GM21717 (cell line): ENCODE measurements around the gene RRP36.
A peak's percentile ranks its signal among the peaks of the same experiment; 100 is the strongest.

Experiments used
- ATAC-seq: cut with Tn5 transposase; IDR thresholded peaks from one replicate; pipeline ENCODE4 v1.9.1; 2021; ENCODE audit warnings: mild to moderate bottlenecking, moderate library complexity; ENCODE audit not compliant: unreplicated experiment

Gene RRP36

DNA sequence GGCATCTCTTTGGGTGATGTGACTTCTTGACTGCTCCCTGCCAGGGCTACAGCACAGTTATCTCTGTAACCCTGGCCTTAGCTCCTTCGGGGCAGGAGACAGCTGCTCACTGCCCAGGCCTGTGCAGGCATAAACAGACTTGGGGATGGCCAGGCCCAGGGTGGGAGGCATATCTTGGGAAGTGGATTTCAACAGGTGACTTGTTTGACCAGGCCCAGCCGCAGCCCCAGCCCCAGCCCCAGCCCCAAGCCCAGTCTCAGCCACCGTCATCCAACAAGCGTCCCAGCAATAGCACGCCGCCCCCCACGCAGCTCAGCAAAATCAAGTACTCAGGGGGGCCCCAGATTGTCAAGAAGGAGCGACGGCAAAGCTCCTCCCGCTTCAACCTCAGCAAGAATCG lies 15.2 kb upstream of the RRP36 start:
- ATAC-seq: no peak

DNA sequence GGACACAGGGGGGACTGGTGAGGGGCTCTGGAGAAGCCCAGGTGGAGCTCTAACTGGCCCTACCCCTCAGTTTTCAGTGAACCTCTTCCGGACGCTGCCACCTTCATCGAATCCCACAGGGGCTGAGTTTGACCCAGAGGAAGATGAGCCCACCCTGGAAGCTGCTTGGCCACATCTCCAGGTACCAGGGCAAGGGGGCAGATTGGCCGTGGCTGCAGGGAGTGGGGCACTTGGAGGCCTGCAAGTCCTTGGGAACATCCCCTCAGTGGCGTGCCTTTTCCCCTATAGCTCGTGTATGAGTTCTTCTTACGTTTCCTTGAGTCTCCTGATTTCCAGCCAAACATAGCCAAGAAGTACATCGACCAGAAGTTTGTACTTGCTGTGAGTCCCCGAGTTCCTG lies 14.3 kb upstream of the RRP36 start:
- no peak for ATAC-seq

DNA sequence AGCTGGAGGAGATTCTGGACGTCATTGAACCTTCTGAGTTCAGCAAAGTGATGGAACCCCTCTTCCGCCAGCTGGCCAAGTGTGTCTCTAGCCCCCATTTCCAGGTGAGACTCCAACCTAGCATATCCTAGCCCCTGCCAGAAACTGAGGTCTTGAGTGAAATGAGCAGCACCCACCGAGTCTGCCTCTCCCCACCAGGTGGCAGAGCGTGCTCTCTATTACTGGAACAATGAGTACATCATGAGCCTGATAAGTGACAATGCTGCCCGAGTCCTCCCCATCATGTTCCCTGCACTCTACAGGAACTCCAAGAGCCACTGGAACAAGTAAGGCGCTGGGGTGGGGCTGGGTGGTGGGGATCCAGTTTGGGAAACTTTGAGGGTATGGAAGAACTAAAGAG lies 12.3 kb upstream of the RRP36 start:
- ATAC-seq: no peak

DNA sequence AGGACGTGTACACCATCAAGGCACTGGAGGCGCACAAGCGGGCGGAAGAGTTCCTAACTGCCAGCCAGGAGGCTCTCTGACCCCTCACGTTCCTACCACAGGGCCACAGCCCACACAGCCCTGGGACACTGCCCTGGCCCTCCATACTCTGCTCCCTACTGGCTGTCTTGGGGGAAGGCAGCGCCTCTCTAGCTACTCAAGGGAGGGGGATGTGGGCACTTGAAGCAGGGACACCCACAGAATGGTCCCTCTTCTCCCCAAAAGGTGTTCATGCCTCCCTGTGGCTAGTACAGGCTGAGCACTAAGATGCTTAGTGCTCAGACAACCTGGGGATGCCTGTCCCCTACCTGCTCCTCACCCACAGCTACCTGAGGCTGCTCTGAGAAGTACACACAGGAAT lies 10.2 kb upstream of the RRP36 start:
- ATAC-seq: no peak

DNA sequence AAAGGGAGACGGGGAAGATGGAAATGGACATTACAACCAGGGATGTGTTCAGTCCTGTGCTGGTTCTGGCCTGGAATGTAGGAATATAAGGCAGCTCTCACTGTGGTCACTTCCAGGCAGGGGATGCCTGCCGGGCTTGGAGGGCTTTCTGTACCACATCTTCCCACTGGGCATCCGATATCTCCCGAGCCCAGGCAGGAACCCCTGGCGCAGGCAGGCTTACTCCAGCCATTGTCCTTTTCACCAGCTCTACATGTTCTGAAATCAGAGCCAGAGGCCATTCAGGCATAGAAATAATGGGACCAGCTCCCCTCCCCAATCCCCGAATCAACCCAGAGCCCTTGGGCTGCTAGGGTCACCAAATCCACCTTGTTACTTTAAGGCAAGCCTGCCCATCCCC lies 9.1 kb upstream of the RRP36 start:
- ATAC-seq: no peak

DNA sequence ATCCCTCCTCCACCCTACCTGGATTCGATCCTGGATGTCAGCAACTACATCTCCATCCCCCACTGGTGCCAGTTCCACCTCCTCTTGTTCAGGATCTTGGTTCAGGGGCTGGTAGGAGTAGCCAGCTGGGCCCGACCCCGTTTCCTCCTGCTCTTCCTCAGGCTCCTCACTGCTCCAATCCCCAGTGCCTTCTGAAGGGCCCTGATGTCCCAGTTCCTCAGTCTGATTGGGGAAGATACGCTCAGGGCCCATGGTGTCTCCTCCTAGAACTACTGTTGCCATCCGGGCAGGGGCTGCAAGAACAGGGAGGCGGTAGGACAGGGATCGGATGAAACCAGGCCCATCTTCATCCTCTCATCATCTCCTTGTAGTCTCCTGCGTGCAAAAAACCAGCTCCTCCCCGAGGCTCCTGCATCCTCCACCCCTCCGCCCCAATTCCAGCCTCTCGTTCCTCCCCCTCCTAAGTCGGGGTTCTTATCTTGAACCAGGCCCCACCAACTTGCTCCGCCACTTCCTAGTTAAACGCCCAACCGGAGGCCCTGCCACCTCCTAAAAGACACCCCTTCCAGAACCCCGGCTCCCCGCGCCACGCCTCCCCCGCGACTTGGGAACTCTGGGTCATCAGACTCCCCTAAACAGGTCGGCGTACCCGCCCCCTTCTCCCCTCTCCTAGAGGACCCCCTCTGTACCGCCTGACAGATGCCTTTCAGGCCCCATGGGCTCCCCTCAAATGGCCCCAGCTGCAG lies 8.2 kb upstream of the RRP36 start:
- peak; percentile 4 for ATAC-seq

DNA sequence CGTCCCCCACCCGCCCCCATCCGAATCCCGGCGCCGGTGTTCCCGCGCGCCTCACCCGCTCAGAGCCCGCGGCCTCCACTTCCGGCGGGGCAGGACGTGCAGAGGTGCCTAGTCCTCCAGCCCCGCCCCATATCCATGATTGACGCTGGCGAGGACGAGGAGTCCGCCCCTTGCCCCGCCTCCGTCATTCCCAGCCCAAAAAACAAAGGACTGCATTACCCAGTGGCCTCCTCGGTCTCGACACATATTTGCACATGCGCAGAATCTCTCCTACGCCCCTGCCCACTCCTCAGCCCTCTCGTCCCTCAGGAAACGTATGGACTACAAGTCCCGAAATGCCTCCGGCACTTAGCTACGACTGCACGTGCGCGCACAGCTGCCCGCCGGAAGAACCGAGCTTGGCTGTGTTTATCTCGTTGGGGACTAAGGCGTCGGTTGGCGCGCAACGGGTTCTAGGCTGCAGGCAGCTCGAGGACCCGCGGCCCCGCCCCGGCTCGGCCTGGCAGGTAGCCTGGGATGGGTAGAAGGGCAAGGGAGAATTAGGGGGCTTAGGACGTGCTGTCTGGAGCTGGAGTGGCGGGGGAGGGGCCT lies 7.5 kb upstream of the RRP36 start, which contains the start of the genes KLHDC3 and MEA1:
KLHDC3 (plus strand) TSS at position 407 of the 591 bp plus-strand sequence. CDS start 2,944 bp downstream, outside the sequence.
MEA1 (minus strand) TSS at position 104 of the 591 bp plus-strand sequence. CDS start 133 bp downstream, outside the sequence.
- peak; percentile 82 for ATAC-seq

DNA sequence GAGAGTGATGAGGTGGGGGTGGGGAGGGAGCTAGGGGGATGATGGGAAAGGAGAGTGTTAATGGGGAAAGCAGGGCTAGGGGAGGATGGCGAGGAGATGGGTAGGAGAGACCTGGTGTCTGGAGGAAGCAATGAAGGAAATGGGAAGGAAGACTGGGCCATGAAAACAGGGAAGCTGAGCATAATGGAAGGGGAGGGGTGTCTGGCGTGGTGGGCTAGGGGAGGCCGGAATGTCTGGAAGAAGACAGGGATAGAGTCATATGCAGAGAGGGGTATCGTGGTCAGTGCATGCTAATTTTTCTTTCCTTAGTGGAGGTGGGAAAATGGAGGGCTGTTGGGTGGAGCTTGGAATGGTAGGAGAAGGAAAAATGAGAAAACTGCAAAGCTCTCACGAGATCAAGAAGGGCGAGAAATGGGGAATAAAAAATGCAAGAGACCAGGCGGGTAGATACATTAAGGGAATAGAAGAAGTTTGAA lies 7.0 kb upstream of the RRP36 start:
- ATAC-seq: no peak

DNA sequence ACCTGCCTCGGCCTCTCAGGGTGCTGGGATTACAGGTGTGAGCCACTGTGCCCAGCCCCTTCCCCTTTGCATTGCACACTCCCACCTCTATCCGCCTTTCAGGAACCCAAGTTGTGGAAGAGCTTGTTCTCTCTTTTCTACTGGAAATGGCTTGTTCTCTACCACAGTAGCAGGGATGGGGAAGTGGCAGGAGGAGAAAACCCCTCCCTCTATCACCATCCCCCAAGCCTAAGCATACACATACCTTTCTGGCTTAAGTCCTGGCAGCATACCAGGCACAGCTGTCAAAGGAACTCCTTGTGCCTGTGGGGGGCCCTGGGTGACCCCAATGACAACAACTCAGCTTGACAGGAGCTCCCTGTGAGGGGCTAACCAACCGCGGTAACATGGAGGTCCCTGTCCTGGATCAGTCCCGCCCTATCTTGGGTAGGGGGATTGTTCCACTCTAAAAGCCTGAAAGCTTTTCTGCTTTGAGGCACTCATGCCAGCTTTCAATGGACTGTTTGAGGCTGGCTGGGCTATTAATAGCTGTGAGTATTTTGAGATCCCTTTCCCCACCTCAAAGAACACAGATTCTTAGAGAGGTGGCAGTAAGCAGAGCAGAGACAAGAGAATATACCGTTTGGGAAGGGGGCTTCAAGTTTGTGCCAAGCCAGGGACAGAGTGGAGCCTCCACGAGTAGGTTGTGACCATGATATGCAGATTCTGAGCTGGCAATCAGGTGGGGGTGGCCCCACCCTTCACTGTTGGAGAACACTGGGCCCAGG lies 5.1 kb upstream of the RRP36 start:
- ATAC-seq: no peak

DNA sequence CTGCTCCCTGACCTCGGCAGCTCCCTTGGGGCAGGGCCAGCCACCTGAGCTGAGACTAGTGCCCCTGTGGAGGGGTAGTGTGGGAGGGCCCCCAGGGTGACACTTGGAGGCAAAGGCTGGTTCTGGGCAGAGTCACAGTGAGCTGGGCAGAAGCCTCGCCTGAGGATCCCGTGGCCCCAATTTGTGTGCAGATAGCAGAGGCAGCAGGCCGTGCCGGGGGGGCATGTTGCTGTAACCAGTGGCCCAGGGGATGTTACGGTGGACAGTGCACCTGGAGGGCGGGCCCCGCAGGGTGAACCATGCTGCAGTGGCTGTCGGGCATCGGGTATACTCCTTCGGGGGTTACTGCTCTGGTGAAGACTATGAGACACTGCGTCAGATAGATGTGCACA lies 4.5 kb upstream of the RRP36 start:
- ATAC-seq: no peak

DNA sequence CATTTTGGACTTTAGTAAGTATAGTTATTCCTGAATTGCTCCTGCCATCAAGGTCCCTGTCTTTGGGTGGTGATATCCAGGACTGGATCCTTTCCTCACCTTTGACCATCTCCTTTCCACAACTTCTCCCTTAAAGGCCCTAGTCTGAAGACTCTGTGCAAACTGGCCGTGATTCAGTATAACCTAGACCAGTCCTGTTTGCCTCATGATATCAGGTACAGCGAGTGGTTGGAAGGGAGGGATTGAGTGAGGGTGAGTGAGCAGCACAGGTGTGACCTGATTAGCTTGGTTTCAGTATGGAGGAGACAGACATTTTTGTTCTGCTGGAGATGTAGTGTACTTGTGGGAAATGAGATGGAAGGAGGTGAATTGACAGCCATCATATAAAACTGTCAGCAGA lies 2.3 kb upstream of the RRP36 start:
- no peak for ATAC-seq

DNA sequence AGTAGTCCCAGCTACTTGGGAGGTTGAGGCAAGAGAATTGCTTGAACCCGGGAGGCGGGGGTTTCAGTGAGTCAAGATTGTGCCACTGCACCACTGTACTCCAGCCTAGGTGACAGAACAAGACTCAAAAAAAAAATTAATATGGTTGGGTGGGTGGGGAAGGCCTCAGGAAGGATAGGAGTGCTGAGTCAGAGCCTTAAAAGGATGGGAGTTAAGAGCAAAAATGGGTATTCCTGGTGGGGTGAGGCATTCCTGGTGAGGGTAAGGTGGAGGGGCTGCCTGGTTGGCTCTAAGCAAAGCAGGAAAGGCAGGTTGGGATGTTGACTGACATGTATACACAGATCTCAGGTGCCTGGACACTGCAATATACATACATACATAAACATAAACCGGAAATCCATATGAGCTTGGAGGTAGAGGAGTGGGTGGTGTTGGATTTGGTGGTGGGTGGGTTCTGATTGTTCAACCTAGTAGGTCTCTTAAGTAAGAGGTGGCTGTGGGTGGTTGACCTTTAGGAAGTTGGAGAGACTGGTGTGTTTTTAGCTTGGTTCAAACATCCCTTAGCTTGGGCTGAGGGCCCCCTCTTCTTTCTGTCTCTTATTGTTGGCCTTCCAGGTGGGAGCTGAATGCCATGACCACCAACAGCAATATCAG lies 1.2 kb upstream of the RRP36 start:
- no peak for ATAC-seq

DNA sequence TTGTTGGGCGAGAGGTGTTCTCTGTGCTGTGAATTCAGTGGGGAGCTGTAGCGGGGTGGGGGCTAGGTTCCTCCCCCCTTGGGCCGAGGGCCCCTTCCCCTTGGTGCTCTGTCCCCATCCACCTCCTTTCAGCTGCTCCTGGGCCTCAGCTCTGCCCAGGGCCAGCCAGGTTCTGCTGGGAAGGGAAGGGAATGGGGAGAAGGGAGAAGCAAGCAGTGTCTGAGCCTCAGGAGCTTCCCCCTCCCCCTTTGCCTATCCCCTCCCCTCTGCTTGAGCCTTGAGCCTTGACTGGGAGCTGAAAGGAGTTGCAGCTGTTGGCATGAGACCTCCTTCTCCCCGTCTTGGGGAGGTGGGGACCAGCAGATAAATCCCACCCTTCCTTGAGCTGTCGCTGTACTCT lies 576 bp upstream of the RRP36 start:
- ATAC-seq: no peak

DNA sequence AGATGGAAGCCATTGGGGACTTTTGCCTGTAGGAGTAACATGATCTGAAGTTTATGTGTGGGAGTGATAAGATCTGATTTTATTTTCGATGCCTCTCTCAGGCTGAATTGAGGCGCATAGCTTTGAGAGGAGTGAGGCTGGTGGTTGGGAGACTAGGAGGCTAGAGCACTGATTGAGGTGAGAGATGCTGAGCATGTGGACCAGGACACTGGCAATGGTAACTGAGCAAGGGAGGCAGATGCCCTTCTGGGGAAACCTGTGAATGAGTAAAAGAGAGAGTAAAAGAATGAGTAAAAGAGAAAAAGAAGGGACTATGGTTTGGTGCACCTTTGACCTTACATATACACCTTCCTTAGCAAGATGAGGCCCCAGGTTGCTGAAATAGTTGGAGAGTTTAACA lies 3.0 kb downstream of the RRP36 start:
- no peak for ATAC-seq

DNA sequence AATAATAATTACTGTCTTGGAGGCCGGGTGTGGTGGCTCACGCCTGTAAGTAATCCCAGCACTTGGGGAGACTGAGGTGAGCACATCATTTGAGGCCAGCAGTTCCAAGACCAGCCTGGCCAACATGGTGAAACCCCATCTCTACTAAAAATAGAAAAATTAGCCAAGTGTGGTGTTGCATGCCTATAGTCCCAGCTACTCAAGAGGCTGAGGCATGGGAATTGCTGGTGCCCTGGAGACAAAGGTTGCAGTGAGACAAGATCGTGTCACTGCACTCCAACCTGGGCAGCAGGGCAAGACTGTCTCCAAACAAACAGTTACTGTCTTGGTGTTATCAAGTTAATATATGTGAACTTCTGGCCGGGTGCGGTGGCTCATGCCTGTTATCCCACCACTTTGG lies 4.9 kb downstream of the RRP36 start:
- ATAC-seq: no peak

DNA sequence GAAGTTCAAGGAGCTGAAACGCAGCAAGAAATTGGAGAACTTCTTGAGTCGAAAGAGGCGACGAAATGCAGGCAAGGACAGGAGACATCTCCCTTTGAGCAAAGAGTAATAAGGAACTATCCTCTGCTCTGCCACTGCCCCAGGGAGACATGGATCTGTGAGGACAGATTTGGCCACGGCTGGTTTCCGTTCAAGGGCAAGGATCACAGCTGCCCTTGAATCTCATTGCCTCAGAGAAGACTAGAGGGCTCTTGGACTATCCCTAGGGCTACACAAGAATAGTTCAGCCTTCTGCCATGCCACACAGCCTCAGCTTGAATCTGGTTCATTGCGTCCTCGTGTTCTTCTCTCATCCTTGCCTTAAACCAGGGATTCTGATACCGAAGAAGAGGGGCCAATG lies 7.7 kb downstream of the RRP36 start:
- no peak for ATAC-seq

DNA sequence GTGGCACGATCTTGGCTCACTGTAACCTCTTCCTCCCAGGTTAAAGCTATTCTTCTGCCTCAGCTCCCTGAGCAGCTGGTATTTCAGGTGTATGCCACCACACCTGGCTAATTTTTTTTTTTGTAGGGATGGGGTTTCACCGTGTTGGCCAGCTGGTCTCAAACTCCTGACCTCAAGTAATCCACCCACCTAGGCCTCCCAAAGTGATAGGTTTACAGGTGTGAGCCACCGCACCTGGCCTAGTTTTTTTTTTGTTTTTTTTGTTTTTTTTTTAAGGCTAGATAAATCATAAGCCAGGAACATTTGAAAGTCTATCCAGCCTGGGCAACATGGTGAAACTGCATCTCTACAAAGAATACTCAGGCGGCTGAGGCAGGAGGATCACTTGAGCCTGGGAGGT lies 10.9 kb downstream of the RRP36 start:
- ATAC-seq: no peak

DNA sequence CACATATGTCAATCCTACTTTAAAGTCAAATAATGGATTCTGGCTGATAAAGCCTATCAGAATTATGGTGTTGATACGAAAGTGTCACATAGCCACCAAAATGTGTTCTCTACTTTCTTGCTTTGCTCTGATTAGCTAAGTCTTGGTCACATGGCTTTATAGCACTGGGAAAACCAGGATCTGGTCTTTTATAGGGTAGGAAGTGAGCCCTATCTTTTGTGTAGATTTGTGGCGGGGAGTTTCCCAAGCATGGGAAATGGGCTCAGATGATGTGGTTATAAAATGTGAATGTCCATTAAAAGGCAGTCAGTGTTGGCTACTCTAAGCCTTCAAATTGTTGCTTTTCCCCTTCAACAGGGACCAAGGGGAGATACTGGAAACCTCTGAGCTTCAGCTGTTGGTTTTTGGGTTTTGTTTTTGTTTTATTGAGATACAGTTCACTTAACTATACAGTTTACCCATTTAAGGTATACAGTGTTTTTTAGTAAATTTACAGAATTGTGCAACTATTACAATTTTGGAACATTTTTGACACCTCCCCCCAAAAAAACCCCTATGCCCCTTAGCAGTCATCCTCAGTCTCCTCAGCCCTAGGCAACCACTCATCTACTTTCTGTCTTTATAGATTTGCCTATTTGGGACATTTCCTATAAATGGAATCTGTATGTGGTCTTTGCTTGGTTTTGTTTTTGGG lies 12.2 kb downstream of the RRP36 start:
- ATAC-seq: no peak

DNA sequence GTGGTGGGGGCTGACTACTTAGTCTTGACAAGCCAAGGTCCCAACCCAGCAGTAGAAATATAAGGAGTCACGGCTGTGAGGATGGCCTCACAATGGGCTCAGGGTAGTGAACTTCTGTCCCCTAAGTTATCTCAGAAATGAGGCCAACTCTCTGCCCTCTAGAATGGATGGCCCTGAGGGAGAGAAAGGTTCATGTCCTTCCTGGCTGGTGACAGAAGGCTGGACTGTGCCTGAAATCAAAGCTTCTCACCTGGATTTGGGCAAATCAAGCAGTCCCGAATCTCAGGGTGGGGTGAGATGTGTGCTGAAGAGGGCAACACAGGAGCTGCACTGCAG lies 12.7 kb downstream of the RRP36 start:
- ATAC-seq: no peak

DNA sequence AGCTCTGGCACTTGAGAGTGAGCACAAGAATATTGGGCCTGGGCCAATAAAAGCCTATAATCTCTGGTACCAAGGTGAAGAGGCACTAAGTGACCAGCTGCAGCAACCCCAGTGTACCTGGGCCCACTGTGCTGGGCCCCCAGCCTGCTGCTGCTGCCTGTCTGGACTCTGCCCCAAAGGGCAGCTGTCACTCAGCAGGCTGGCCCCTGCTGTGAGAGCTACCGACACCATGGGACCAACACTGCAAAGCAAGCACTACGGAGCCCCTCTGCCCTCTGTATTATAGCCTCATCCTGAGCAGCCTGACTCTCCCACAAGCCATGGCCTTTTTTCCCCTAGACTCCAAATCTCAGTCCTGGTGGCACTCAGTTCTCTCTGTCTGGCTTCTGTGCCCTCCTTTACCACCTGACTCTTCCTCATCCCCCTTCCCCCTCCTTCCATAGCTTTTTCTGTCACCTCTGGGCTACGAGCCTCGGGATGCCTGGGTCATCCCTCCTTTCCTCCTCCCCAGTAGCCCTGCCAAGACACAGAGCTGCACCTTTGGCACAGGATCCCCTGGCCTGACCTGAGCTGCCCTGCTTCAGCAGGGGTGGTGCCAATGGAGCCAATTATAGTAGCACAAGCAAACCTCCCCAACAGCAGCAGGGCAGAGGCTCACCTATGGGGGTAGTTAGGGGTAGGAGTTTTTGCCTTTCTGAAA lies 14.2 kb downstream of the RRP36 start:
- no peak for ATAC-seq
